GM18502 (cell line): ENCODE measurements around the gene ZNF619.

Experiments used
- ATAC-seq: cut with Tn5 transposase; IDR thresholded peaks from one replicate; pipeline ENCODE4 v1.9.1; 2021; ENCODE audit warnings: mild to moderate bottlenecking; ENCODE audit not compliant: unreplicated experiment, poor library complexity

ZNF619 gene

GRCh38 chr3:40524568-40525285, 47.8 kb downstream of the ZNF619 start, which contains the start of gene ZNF621:
ZNF621 (plus strand) TSS chr3:40524960; CDS start chr3:40525841, 881 bp downstream.
- ATAC-seq: peak; percentile 98

- ATAC-seq: no peak
Observed at GRCh38 chr3:40528426-40528825, 51.5 kb downstream of the ZNF619 start.

GRCh38 chr3:40532252-40532651, 55.3 kb downstream of the ZNF619 start:
- no peak for ATAC-seq

- ATAC-seq: no peak
Observed at GRCh38 chr3:40534283-40534682, 57.4 kb downstream of the ZNF619 start.
